C4-2B (cell line): ENCODE results near the gene C4B.

Source experiments
- ZFX ChIP-seq: fragments of 450-650 bp; IDR thresholded peaks from 2 replicates; pipeline ENCODE4 v1.6.1; 2017
- TF ChIP-seq, protein P1 (sequence below): fragments of 450-650 bp; conservative IDR thresholded peaks from 2 replicates; pipeline ENCODE4 v1.5.1; 2017; ENCODE audit warnings: mild to moderate bottlenecking

DNA sequence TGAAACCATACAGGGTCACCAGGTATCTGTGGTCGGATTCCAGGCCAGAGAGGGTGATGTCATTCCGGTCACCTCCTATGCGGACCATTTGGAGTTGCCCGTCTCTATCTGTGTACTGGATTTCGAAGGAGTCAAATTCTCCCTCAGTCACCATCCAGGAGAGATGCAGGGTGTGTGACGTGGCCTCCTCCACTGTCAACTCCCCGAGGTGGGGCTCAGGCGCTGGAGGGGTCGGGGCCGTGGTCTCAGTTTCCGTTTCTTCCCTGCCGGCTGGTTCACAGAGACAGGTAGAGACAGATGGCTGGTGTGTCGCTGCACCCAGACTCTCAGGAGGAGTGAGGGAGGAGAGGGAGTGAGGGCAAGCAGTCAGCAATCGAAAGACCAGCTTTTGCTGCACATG lies 54.3 kb downstream of the C4B start:
- TF ChIP-seq, protein P1, sequence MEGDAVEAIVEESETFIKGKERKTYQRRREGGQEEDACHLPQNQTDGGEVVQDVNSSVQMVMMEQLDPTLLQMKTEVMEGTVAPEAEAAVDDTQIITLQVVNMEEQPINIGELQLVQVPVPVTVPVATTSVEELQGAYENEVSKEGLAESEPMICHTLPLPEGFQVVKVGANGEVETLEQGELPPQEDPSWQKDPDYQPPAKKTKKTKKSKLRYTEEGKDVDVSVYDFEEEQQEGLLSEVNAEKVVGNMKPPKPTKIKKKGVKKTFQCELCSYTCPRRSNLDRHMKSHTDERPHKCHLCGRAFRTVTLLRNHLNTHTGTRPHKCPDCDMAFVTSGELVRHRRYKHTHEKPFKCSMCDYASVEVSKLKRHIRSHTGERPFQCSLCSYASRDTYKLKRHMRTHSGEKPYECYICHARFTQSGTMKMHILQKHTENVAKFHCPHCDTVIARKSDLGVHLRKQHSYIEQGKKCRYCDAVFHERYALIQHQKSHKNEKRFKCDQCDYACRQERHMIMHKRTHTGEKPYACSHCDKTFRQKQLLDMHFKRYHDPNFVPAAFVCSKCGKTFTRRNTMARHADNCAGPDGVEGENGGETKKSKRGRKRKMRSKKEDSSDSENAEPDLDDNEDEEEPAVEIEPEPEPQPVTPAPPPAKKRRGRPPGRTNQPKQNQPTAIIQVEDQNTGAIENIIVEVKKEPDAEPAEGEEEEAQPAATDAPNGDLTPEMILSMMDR, result no peak
- TF ChIP-seq ZFX, result no peak
